ENCODE results near the gene SLC44A1.

The SLC44A1 gene

GRCh38 chr9:105270711-105271110 lies 26.3 kb downstream of the SLC44A1 start:
- no peak for DNase-seq (ENCODE audit: low read depth in 2 of 2)

GRCh38 chr9:105273731-105274130 lies 29.3 kb downstream of the SLC44A1 start:
- DNase-seq (ENCODE audit: low read depth in 2 of 2), result no peak

- no peak for DNase-seq (ENCODE audit: low read depth in 2 of 2)
Measured at GRCh38 chr9:105275111-105275510, 30.7 kb downstream of the SLC44A1 start.

- DNase-seq (ENCODE audit: low read depth in 2 of 2), result no peak
Measured at GRCh38 chr9:105275938-105276337, 31.5 kb downstream of the SLC44A1 start.

GRCh38 chr9:105278751-105279150 lies 34.3 kb downstream of the SLC44A1 start:
- no peak for DNase-seq (ENCODE audit: low read depth in 2 of 2)

GRCh38 chr9:105280691-105281090 lies 36.2 kb downstream of the SLC44A1 start:
- DNase-seq (ENCODE audit: low read depth in 2 of 2), result no peak

GRCh38 chr9:105281272-105281671 lies 36.8 kb downstream of the SLC44A1 start:
- DNase-seq (ENCODE audit: low read depth in 2 of 2), result no peak

GRCh38 chr9:105281926-105282325 lies 37.5 kb downstream of the SLC44A1 start:
- DNase-seq (ENCODE audit: low read depth in 2 of 2), result no peak

- DNase-seq (ENCODE audit: low read depth in 2 of 2), result no peak
Measured at GRCh38 chr9:105282870-105283621, 38.6 kb downstream of the SLC44A1 start.

GRCh38 chr9:105283795-105284194 lies 39.3 kb downstream of the SLC44A1 start:
- DNase-seq (ENCODE audit: low read depth in 2 of 2), result no peak

- no peak for DNase-seq (ENCODE audit: low read depth in 2 of 2)
Measured at GRCh38 chr9:105284463-105284862, 40.0 kb downstream of the SLC44A1 start.

- no peak for DNase-seq (ENCODE audit: low read depth in 2 of 2)
Measured at GRCh38 chr9:105286098-105286497, 41.6 kb downstream of the SLC44A1 start.

- no peak for DNase-seq (ENCODE audit: low read depth in 2 of 2)
Measured at GRCh38 chr9:105289305-105289704, 44.9 kb downstream of the SLC44A1 start.

GRCh38 chr9:105290418-105290817 lies 46.0 kb downstream of the SLC44A1 start:
- DNase-seq (ENCODE audit: low read depth in 2 of 2), result peak; percentile 27 to 44

- DNase-seq (ENCODE audit: low read depth in 2 of 2), result no peak
Measured at GRCh38 chr9:105290954-105291353, 46.5 kb downstream of the SLC44A1 start.

GRCh38 chr9:105291422-105291859 lies 47.0 kb downstream of the SLC44A1 start:
- no peak for DNase-seq (ENCODE audit: low read depth in 2 of 2)

- DNase-seq (ENCODE audit: low read depth in 2 of 2), result no peak
Measured at GRCh38 chr9:105291938-105292337, 47.5 kb downstream of the SLC44A1 start.

GRCh38 chr9:105293408-105293807 lies 49.0 kb downstream of the SLC44A1 start:
- DNase-seq (ENCODE audit: low read depth in 2 of 2), result no peak

GRCh38 chr9:105295201-105295550 lies 50.7 kb downstream of the SLC44A1 start:
- no peak for DNase-seq (ENCODE audit: low read depth in 2 of 2)

- no peak for DNase-seq (ENCODE audit: low read depth in 2 of 2)
Measured at GRCh38 chr9:105295986-105296385, 51.5 kb downstream of the SLC44A1 start.

GRCh38 chr9:105296445-105296844 lies 52.0 kb downstream of the SLC44A1 start:
- DNase-seq (ENCODE audit: low read depth in 2 of 2), result no peak

- peak; percentile 87 to 89 for DNase-seq (ENCODE audit: low read depth in 2 of 2)
Measured at GRCh38 chr9:105296877-105297287, 52.4 kb downstream of the SLC44A1 start.

- no peak for DNase-seq (ENCODE audit: low read depth in 2 of 2)
Measured at GRCh38 chr9:105297442-105298075, 53.1 kb downstream of the SLC44A1 start.

All from fibroblast of skin of left quadriceps (primary cell).